ENCODE measurements around the gene PAWR.
A peak's percentile ranks its signal among the peaks of the same experiment; 100 is the strongest.

PAWR gene

DNA sequence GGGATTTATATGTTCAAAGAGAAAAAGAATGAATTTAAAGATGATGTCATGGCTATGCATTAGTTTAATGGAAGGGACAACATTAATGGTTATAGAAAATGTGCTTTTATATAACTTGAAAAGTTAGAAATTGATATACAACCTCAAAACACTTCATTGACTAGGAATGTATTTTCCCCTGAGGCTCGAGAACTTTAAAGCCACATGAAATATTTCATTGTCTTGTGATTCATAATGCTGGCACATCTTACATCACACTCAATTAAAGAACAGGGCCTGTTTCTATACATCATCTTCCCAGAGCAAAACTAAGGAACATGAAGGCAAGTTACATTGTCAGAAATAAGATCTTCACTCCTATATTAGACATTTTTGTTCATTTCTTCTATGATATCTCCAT lies 35.2 kb upstream of the PAWR start:
- Histone ChIP-seq H2BK120ac (ENCODE audit: low read depth, low read length) (no peak overlapping the region), H2BK15ac (ENCODE audit: low read length) (no peak overlapping the region), H2AFZ (ENCODE audit: low read length) (no peak overlapping the region), H3K79me1 (ENCODE audit: low read depth, low read length) (no peaks in the 10 kb centered on the region), H3K23ac (ENCODE audit: low read depth, low read length, poor library complexity) (no peak overlapping the region), H3K9ac (ENCODE audit: low read depth, low read length, poor library complexity) (no peak overlapping the region), H4K8ac (ENCODE audit: low read depth, low read length) (no peak overlapping the region), H4K91ac (ENCODE audit: low read depth, low read length, poor library complexity) (no peak overlapping the region), H3K4me2 (ENCODE audit: insufficient read depth, low read length, poor library complexity, severe bottlenecking) (no peak overlapping the region), H2BK12ac (ENCODE audit: low read length) (no peak overlapping the region), H3K36me3 (replicated peaks in 1 of 2; ENCODE audit: control insufficient read depth in 2 of 2, insufficient read depth in 2 of 2, low read length in 2 of 2) (no peaks in the 10 kb centered on the region), H3K27ac (replicated peaks; ENCODE audit: low read length) (no peak overlapping the region), H3K14ac (ENCODE audit: low read length) (no peak overlapping the region), H3K27me3 (ENCODE audit: control insufficient read depth in 3 of 3, insufficient read depth in 3 of 3, low read depth in 1 of 3, low read length in 3 of 3) (no peaks in the 10 kb centered on the region), H3K4me1 (ENCODE audit: control insufficient read depth in 2 of 2, insufficient read depth in 1 of 2, low read depth in 1 of 2, low read length in 2 of 2) (no peaks in the 10 kb centered on the region), H2BK5ac (ENCODE audit: low read length) (no peak overlapping the region), H3K4ac (ENCODE audit: low read length) (no peak overlapping the region), H3K18ac (ENCODE audit: low read length) (no peak overlapping the region), H3K4me3 (ENCODE audit: low read length in 2 of 2) (no peak overlapping the region), H2AK5ac (ENCODE audit: low read depth, low read length) (no peak overlapping the region), H3K9me3 (replicated peaks in 1 of 2; ENCODE audit: control insufficient read depth in 2 of 2, insufficient read depth in 1 of 2, low read depth in 1 of 2, low read length in 2 of 2) (no peaks in the 10 kb centered on the region)
- no peak for DNase-seq (ENCODE audit: low spot score)
- WGBS, 2 donors (ENCODE audit: extremely low coverage in 2 of 2, insufficient read length in 2 of 2, insufficient replicate concordance in 1 of 2): no CpG with 5 or more reads among the region's 1 CpG

- Histone ChIP-seq H2AK5ac (ENCODE audit: low read depth, low read length) (no peak overlapping the region), H3K36me3 (replicated peaks in 1 of 2; ENCODE audit: control insufficient read depth in 2 of 2, insufficient read depth in 2 of 2, low read length in 2 of 2) (no peaks in the 10 kb centered on the region), H3K79me1 (ENCODE audit: low read depth, low read length) (no peaks in the 10 kb centered on the region), H3K14ac (ENCODE audit: low read length) (no peak overlapping the region), H2BK120ac (ENCODE audit: low read depth, low read length) (no peak overlapping the region), H3K4me3 (ENCODE audit: low read length in 2 of 2) (no peak overlapping the region), H3K27me3 (ENCODE audit: control insufficient read depth in 3 of 3, insufficient read depth in 3 of 3, low read depth in 1 of 3, low read length in 3 of 3) (no peaks in the 10 kb centered on the region), H3K4me2 (ENCODE audit: insufficient read depth, low read length, poor library complexity, severe bottlenecking) (no peak overlapping the region), H4K8ac (ENCODE audit: low read depth, low read length) (no peak overlapping the region), H2BK12ac (ENCODE audit: low read length) (no peak overlapping the region), H3K9me3 (replicated peaks in 1 of 2; ENCODE audit: control insufficient read depth in 2 of 2, insufficient read depth in 1 of 2, low read depth in 1 of 2, low read length in 2 of 2) (no peaks in the 10 kb centered on the region), H3K27ac (replicated peaks; ENCODE audit: low read length) (no peak overlapping the region), H2AFZ (ENCODE audit: low read length) (peak overlapping the region; percentile 2), H2BK15ac (ENCODE audit: low read length) (no peak overlapping the region), H2BK5ac (ENCODE audit: low read length) (no peak overlapping the region), H3K9ac (ENCODE audit: low read depth, low read length, poor library complexity) (no peak overlapping the region), H3K4me1 (ENCODE audit: control insufficient read depth in 2 of 2, insufficient read depth in 1 of 2, low read depth in 1 of 2, low read length in 2 of 2) (no peaks in the 10 kb centered on the region), H3K18ac (ENCODE audit: low read length) (no peak overlapping the region), H4K91ac (ENCODE audit: low read depth, low read length, poor library complexity) (no peak overlapping the region), H3K4ac (ENCODE audit: low read length) (no peak overlapping the region), H3K23ac (ENCODE audit: low read depth, low read length, poor library complexity) (no peak overlapping the region)
- no CpG with 5 or more reads among the region's 4 CpGs for WGBS, 2 donors (ENCODE audit: extremely low coverage in 2 of 2, insufficient read length in 2 of 2, insufficient replicate concordance in 1 of 2)
- no peak for DNase-seq (ENCODE audit: low spot score)
These were observed 26.2 kb upstream of the PAWR start for GRCh38 chr12:79717006-79717405.

DNA sequence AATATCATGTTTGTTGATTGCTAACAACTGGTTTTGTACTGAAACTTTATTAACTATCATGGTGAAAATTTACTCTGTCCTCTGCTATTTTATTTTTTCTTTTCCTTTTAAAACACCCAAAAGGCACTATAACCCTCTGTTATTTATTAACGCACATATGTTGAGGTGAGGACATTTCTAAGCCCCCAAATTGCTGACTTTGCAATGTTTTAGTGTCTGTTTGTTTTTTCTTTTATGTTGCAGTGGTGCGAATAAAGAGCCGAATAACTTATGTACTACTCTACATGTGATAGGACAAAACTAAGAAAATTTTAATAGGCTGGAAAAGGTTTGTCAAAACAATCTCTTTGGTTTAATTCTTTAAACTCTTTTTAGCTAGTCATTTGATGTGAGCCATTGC lies 24.5 kb upstream of the PAWR start:
- no peaks in the 10 kb centered on the region for H3K36me3 ChIP-seq (replicated peaks in 1 of 2; ENCODE audit: control insufficient read depth in 2 of 2, insufficient read depth in 2 of 2, low read length in 2 of 2)
- H3K79me1 ChIP-seq (ENCODE audit: low read depth, low read length): no peaks in the 10 kb centered on the region
- no peak overlapping the region for H2BK12ac ChIP-seq (ENCODE audit: low read length)
- no CpG with 5 or more reads among the region's 3 CpGs for WGBS, 2 donors (ENCODE audit: extremely low coverage in 2 of 2, insufficient read length in 2 of 2, insufficient replicate concordance in 1 of 2)
- H3K4me2 ChIP-seq (ENCODE audit: insufficient read depth, low read length, poor library complexity, severe bottlenecking): no peak overlapping the region
- H3K27ac ChIP-seq (replicated peaks; ENCODE audit: low read length): no peak overlapping the region
- H2BK120ac ChIP-seq (ENCODE audit: low read depth, low read length): no peak overlapping the region
- no peak overlapping the region for H2BK5ac ChIP-seq (ENCODE audit: low read length)
- H3K4ac ChIP-seq (ENCODE audit: low read length): no peak overlapping the region
- H4K8ac ChIP-seq (ENCODE audit: low read depth, low read length): no peak overlapping the region
- H3K27me3 ChIP-seq (ENCODE audit: control insufficient read depth in 3 of 3, insufficient read depth in 3 of 3, low read depth in 1 of 3, low read length in 3 of 3): no peaks in the 10 kb centered on the region
- no peak overlapping the region for H3K23ac ChIP-seq (ENCODE audit: low read depth, low read length, poor library complexity)
- H3K9me3 ChIP-seq (replicated peaks in 1 of 2; ENCODE audit: control insufficient read depth in 2 of 2, insufficient read depth in 1 of 2, low read depth in 1 of 2, low read length in 2 of 2): no peaks in the 10 kb centered on the region
- no peak overlapping the region for H2BK15ac ChIP-seq (ENCODE audit: low read length)
- no peaks in the 10 kb centered on the region for H3K4me1 ChIP-seq (ENCODE audit: control insufficient read depth in 2 of 2, insufficient read depth in 1 of 2, low read depth in 1 of 2, low read length in 2 of 2)
- no peak overlapping the region for H4K91ac ChIP-seq (ENCODE audit: low read depth, low read length, poor library complexity)
- H2AFZ ChIP-seq (ENCODE audit: low read length): no peak overlapping the region
- no peak for DNase-seq (ENCODE audit: low spot score)
- H3K4me3 ChIP-seq (ENCODE audit: low read length in 2 of 2): no peak overlapping the region
- no peak overlapping the region for H3K18ac ChIP-seq (ENCODE audit: low read length)
- no peak overlapping the region for H3K14ac ChIP-seq (ENCODE audit: low read length)
- no peak overlapping the region for H2AK5ac ChIP-seq (ENCODE audit: low read depth, low read length)
- no peak overlapping the region for H3K9ac ChIP-seq (ENCODE audit: low read depth, low read length, poor library complexity)

DNA sequence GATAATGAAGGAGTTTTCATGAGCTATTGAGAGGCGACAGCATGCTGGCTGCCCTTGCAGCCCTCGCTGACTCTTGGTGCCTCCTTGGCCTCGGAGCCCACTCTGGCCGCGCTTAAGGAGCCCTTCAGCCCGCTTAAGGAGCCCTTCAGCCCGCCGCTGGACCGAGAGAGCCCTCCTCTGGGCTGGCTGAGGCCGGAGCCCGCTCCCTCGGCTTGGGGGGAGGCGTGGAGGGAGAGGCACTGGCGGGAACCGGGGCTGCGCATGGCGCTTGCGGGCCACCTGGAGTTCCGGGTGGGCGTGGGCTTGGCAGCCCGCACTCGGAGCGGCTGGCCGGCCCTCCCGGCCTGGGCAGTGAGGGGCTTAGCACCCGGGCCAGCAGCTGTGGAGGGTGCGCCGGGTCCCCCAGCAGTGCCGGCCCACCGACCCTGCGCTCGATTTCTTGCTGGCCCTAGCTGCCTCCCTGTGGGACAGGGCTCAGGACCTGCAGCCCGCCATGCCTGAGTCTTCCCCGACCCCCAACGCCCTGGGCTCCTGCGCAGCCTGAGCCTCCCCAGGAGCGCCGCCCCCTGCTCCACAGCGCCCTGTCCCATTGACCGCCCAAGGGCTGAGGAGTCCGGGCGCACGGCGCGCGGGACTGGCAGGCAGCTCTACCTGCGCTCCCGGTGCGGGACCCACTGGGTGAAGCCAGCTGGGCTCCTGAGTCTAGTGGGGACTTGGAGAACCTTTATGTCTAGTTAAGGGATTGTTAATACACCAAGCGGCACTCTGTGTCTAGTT lies 20.1 kb upstream of the PAWR start:
- no peaks in the 10 kb centered on the region for H3K36me3 ChIP-seq (replicated peaks in 1 of 2; ENCODE audit: control insufficient read depth in 2 of 2, insufficient read depth in 2 of 2, low read length in 2 of 2)
- H3K4me1 ChIP-seq (ENCODE audit: control insufficient read depth in 2 of 2, insufficient read depth in 1 of 2, low read depth in 1 of 2, low read length in 2 of 2): no peaks in the 10 kb centered on the region
- no peak overlapping the region for H2BK12ac ChIP-seq (ENCODE audit: low read length)
- H2AK5ac ChIP-seq (ENCODE audit: low read depth, low read length): no peak overlapping the region
- H3K4me2 ChIP-seq (ENCODE audit: insufficient read depth, low read length, poor library complexity, severe bottlenecking): no peak overlapping the region
- no peak overlapping the region for H3K9ac ChIP-seq (ENCODE audit: low read depth, low read length, poor library complexity)
- H3K4ac ChIP-seq (ENCODE audit: low read length): no peak overlapping the region
- H3K14ac ChIP-seq (ENCODE audit: low read length): no peak overlapping the region
- H2AFZ ChIP-seq (ENCODE audit: low read length): no peak overlapping the region
- no peaks in the 10 kb centered on the region for H3K27me3 ChIP-seq (ENCODE audit: control insufficient read depth in 3 of 3, insufficient read depth in 3 of 3, low read depth in 1 of 3, low read length in 3 of 3)
- H4K8ac ChIP-seq (ENCODE audit: low read depth, low read length): no peak overlapping the region
- no peak overlapping the region for H3K27ac ChIP-seq (replicated peaks; ENCODE audit: low read length)
- no peak overlapping the region for H3K4me3 ChIP-seq (ENCODE audit: low read length in 2 of 2)
- no CpG with 5 or more reads among the region's 50 CpGs for WGBS, 2 donors (ENCODE audit: extremely low coverage in 2 of 2, insufficient read length in 2 of 2, insufficient replicate concordance in 1 of 2)
- no peaks in the 10 kb centered on the region for H3K9me3 ChIP-seq (replicated peaks in 1 of 2; ENCODE audit: control insufficient read depth in 2 of 2, insufficient read depth in 1 of 2, low read depth in 1 of 2, low read length in 2 of 2)
- H4K91ac ChIP-seq (ENCODE audit: low read depth, low read length, poor library complexity): no peak overlapping the region
- no peak overlapping the region for H2BK120ac ChIP-seq (ENCODE audit: low read depth, low read length)
- DNase-seq (ENCODE audit: low spot score): no peak
- no peaks in the 10 kb centered on the region for H3K79me1 ChIP-seq (ENCODE audit: low read depth, low read length)
- H2BK15ac ChIP-seq (ENCODE audit: low read length): no peak overlapping the region
- no peak overlapping the region for H3K23ac ChIP-seq (ENCODE audit: low read depth, low read length, poor library complexity)
- peak overlapping the region; percentile 71 for H3K18ac ChIP-seq (ENCODE audit: low read length)
- H2BK5ac ChIP-seq (ENCODE audit: low read length): no peak overlapping the region
